Measurements from ENCODE around the gene NOS1AP. TPM values are rescaled to one million over a fixed set of nuclear protein-coding genes. Genes with fewer than 3 reads are reported as not detected.

NOS1AP gene
- total RNA-seq, 1 experiment from 2014 or later, result 0.98 TPM

DNA sequence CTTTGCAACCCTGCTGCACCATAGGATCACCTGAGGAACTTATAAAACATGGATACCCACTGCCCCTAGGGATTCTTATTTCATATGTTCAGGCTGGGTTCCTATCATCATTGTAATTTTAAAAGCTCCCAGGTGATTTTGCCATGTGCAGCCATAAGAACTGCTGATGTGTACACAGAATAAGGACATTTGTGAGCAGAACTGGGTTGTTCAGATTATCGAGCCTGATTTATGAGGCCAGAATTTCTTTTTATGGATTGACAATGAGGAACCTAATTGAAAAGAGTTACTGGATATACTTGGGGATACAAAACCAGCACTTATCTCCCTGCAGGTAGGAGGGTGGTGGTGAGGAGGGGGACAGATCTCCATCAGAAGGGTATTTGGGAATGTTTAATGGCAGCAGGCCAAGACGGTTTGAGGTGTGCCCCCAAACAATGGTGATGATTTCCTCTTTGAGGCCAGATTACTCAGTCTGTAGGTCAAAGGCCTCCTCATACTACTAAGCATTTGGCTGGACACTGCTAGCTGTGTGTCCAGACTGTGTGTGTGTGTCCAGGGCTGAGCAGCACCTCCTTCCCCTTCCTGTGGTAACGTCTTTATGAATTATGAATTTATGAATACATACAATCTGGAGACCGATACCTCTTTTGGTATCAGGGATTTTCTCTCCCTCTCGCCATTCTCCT is 18.9 kb downstream of the NOS1AP start:
- DNase-seq (ENCODE audit: low read depth), result peak; percentile 13

DNA sequence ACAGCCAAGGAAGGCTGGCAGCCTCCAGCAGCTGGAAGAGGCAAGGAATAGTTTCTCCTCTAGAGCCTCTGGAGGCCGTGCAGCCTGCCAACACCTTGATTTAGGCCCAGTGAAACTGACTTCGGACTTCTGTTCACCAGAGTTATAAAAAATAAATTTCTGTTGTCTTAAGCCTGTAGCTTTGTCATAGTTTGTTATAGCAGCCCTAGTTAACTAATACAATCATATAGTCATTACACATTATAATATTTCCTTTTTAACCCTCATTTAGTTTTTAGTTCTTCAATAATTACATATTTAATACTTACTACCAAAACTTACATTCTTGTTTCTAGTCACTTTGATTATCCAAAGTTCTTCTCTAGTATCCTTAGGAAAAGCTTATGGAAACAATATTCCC is 20.3 kb downstream of the NOS1AP start:
- DNase-seq (ENCODE audit: low read depth), result no peak

DNA sequence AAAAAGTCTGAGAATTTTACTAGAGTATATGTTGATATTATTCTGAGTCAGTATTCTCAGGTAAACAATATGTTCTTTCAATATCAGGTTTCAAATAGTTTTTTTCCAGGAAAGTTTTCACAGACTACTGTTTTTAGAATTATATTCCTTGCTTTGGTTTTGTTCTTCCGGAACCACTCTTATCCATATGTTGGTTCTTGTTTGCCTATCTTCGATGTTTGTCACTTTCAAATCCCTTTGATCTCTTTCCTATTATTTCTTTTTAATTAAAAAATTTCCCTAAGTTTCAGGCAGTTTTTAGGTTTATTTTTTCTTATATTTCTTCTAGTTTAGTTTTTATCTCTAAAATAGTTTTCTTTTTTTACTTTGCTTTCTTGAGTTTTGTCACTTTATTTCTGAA is 20.9 kb downstream of the NOS1AP start:
- DNase-seq (ENCODE audit: low read depth), result no peak

DNA sequence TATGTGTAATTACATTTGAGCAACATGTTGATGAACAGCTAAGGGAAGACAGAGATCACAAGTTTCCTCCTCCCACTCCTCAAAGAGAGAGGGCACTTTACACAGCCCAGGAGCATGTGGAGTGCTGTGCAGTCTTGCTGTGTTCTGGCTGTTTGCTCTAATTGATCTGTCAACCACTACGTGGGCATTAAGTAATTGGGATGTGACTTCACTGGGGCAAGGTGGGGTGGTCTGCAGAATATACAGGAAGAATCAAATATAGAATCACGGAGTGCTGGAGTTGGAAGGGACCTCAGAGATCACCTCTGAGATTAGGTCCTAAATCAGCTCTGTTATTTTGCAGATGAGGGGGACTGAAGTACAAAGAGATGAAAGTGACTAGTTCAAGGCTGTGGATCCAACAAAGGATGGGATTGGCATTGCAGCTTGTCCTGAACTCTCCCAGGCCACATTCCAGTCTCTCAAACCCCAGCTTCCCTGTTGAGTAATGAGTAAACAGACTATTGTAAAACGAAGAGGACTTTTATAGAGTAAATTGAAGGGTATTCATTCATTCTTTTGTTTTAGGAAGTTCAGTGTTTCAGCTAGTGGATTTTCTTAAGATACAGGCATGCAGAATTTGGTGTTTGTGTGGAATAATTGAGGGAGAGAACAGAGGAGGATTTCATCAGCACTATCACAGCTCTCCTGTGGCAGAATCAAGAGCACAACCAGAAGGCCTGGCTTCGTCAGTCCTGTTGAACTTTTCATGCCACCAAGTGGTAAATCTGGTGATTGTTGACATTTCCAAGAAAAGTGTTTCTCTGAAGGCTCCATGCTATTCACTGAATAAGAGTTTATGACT is 22.4 kb downstream of the NOS1AP start:
- peak; percentile 5 for DNase-seq (ENCODE audit: low read depth)

DNA sequence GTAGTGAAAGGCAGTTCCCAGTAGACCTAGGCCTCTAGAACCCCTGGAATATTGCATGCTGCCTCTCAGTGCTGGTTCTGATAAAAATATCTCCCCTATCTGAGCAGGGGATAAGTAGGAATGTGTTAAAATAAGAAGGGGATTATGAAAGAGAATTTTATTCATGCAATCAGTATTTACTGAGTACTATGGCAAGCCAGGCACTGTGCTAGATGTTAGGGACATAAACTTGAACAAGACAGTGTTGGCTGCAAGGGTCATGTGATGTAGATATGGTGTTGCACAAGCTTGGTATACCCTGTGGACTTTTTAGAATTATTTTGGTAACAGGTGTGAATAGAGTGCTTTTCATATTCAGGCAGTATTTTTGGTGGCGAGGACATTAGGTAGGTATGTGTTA is 23.6 kb downstream of the NOS1AP start:
- DNase-seq (ENCODE audit: low read depth), result no peak

DNA sequence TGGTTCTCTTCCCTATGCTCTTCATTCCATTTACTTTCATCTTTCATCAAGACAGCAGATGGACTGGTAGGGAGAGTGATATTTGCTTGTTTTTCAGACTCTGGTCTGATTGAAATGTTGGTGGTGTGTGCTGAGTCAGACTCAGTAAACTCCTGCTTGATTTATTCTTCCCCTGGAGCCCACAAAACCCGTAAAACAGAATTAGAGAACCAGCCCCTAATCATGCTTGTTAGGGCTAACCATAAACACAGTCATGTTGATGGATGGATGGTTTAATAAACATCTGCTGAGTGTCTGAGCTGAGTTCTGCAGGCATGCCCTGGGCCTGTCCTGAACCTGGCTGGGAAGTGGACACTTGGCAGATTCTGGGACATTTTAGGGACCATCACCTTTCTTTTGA is 24.8 kb downstream of the NOS1AP start:
- peak; percentile 64 for DNase-seq (ENCODE audit: low read depth)

DNA sequence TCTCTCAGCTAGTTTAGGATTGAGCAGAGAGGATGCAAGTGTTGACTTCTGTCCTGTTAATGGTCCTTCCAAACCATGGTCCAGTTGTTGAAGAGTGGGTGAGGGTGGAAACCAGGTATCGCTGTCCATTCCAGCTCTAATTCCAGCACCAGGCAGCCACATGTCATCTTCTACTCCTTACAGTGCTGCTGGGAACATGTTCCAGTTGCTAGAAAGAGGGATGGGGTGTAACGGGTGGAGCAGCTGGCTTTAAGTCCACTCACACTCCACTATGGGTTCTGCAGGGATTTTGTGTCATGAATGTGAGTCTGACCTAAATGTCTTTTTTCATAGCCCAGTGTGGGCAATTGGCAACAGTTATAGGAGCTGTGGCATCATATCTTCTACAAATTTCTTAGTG is 25.2 kb downstream of the NOS1AP start:
- DNase-seq (ENCODE audit: low read depth), result no peak

DNA sequence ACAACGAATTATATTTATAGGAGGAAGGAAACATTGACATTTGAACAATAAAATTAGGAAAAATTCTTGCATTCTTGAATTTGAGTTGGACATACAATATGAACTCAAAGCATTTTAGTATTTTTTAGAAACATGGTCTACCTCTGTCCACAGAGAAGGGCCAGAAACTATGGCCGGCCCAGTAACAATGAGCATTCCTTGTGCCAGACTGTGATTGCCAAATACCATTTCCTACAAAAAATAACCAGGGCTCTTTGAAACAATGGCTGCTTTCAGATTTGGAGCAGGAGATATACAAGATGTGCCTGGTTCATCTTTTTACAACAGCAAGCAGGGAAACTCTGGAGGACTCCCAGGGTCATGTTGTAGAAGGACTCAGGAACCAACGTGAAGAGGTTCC is 38.4 kb downstream of the NOS1AP start:
- no peak for DNase-seq (ENCODE audit: low read depth)

DNA sequence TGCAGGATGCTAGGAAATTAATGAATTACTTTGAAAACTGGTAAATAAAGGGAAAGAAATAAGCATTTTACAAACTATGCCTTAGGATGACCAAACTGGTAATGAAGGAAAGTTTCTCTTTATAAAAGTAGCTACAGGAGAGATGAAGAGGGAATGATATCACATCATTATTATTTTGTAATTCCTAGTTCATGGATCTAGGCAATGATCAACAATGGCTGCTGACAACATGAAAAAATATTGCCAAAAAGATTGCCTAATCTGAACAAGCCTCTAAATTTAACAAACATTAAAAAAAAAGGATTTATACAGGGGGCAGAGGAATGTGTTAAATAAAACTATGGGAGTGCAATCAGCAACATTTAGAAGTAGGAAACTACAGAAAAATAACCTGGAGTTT is 38.9 kb downstream of the NOS1AP start:
- DNase-seq (ENCODE audit: low read depth), result no peak

DNA sequence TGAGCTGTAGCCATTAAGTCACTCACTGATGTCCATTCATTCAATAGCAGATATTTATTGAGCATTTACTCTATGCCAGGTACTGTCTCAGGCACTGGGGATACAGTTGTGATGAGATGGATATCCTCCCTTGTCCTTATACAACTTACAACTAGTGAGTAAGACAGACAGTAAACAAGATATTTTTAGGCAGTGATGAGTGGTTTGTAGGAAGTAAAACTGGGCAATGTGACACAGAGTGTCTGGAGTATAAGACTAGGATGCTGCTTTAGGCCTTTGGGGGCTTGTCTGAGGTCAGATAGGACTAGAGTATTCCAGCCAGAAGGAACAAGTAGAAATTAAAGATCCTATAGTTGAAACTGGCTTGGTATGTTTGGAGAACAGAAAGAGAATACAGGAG is 41.4 kb downstream of the NOS1AP start:
- no peak for DNase-seq (ENCODE audit: low read depth)

DNA sequence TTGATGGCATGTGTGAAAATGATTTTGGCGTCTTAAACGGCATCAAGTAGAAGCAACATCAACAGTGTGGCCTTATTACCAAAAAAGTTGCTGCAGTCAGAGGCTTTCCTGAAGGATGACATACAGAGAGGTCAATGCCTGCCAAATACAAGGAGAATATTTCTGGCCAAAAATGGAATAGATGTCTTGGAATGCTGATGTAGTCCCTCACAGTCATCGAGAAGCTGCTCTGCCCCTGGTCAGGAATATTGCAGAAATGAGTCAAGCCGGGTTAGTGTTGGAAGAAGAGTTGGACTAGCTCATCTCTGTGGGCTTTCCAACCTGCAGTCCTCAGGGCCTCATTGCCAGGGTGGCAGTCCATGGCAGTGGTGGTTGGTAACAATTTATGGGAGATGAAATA is 42.1 kb downstream of the NOS1AP start:
- DNase-seq (ENCODE audit: low read depth), result no peak

DNA sequence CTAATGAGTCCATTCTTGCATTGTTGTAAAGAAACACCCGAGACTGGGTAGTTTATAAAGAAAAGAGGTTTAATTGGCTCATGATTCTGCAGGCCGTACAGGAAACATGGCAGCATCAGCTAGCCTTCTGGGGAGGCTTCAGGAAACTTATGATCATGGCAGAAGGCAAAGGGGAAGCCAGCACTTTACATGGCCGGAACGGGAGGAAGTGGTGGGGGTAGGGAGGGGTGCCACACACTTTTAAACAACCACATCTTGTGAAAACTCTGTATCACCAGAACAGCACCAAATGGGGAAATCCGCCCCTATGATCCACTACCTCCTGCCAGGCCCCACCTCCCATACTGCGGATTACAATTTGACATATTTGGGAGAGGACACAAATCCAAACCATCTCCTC is 43.9 kb downstream of the NOS1AP start:
- no peak for DNase-seq (ENCODE audit: low read depth)

DNA sequence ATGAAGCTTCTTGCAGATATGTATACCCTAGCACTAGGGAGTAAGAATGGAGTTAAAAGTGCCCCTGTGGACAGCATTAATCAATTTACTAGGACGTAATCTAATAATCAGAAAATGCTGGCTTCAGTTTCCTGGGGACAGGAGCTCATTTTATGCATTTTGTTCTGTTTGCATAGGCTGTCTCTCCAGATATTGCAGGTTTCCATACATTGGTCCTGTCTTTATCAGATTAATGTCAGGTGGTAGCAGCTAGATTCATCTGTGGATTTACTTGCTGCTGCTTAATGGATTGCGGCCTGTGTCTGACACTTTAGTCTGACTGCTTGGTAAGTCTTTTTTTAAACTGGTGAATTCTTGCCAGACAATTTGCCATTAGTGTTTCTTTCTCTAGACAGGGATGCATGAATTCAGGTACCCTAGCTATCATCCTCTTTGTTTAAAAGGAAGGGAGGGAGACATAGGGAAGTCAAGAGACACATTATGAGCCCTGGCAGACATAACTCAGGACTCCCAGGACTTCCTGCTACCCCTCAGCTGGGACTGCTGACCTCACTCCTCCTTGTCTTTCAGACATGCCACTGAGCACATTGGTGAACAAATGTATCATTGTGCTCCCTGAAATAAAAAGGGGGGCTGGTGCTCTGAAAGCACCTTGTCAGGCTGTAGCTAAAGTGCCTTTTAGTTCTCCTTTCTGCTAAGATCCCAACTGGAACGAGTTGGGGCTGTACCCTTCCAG is 47.7 kb downstream of the NOS1AP start:
- no peak for DNase-seq (ENCODE audit: low read depth)

DNA sequence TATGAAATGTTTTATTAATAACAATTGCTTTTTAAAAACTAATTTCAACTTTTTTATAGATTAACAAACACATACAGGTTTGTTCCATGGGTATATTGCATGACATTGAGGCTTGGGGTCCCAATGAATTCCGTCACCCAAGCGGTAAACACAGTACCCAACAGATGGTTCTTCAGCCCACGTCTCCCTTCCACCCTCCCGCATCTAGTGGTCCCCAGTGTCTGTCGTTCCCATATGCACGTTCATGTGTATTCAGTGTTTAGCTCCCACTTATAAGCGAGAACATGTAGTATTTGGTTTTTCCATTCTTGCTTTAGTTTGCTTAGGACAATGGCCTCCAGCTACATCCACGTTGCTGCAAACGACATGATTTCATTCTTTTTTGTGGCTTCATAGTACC is 48.6 kb downstream of the NOS1AP start:
- no peak for DNase-seq (ENCODE audit: low read depth)

DNA sequence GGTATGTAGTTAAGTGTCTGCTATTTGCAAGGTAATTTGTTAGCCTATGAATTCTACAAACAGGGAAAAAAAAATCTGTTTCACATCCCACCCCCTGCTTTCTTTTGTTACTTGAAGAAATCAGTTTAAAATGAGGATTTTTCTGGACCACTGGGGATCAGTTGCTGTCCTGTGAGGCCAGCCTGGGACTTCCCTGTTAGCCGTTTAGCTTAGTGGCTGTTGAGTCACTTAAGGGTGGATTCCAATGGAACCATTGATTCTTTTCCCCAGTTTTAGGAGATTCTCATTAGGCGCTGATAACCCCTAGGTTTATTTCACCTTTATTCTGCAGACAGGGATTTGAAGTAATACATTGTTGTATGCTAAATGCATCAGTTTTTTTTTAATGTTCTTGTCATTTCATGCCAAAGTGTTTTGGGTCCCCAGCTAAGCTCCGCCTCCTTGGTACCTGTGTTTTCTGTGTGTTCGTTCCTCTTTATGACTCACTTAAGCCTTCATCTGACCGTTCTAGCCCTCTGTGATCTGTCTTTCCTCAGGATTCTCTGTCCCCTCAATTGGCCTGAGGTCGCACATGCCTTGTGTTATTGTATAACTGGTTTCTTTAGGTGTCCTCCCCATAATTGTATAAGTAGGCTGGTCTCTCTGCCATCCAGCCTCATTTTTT is 59.3 kb downstream of the NOS1AP start:
- no peak for DNase-seq (ENCODE audit: low read depth)

DNA sequence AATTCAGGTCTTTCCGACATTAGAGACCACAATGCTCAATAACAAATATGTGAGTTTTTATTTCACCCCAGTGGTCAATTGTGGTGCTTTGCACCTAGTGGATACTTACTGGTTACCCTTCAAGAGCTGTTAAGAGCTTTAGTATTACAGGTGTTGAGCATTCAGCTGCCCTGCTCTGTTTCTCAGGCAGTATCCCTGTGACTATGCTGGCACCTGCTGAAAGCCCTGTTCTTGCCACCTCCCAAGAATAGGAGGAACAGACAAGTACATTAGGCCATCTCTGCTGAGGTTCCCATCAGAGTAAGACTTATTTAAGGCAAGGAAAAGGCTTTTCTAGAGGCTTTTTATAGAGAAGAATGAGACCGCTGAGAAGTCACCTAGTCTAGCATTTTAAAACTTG is 60.8 kb downstream of the NOS1AP start:
- no peak for DNase-seq (ENCODE audit: low read depth)

DNA sequence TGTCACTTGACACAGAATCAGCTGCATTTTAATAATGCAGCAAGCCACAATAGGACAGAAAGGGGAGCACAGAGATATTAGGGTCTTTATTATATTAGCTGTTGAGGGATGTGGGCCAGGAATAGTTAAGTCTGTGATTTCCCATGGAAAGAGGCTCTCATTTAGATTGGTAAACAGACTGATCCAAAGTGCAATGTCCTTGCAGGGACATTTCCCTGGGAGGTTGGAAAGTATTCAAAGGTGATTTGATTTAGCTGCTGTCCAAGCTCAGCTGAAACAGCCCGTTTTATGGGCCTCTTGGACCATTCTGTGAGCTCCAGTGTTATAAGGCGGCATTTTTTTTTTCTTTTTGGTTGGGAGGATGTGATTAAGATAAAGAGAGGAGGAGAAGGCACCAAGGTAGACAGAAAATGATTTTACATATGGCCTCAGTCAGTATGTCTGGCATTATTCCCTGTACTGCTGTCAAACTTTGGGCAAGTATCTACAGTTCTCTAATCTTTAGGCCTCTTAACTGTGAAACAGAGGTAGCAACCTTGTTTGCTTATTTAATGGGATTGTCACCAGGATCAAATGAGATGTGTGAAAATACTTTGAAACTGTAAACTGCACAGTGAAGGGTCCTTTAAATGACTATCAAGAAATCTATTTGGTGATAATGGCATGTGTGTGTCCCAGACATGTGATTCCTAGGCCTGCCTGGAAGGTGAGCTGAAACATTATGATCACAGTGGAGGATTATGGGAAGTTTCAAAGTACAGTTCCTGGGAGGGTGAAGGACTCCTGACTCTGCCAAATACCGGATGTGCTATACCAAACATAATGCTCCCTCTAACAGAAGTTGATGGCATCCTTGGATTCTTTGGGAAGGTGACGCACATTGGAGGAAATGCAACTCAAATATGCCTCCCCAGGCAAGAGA is 62.2 kb downstream of the NOS1AP start:
- no peak for DNase-seq (ENCODE audit: low read depth)

DNA sequence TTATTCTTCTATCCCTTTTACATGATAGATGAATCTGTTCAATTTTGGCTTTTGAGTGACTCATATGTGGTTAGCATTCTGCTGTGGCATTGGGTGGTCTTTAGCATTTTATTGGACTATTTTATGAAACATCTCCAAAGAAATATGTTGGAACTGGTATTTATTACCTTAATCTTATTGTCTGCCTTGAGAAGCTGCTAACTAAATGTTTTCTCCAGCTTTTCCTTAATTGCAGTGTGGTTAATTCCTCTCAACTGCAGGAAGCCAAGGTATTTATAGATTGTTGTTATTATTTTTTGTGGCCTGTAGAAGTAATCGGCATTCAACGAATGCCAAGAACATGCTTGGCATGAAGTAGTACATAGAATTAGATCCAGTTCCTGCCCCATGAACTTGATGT is 64.1 kb downstream of the NOS1AP start:
- peak; percentile 16 for DNase-seq (ENCODE audit: low read depth)

DNA sequence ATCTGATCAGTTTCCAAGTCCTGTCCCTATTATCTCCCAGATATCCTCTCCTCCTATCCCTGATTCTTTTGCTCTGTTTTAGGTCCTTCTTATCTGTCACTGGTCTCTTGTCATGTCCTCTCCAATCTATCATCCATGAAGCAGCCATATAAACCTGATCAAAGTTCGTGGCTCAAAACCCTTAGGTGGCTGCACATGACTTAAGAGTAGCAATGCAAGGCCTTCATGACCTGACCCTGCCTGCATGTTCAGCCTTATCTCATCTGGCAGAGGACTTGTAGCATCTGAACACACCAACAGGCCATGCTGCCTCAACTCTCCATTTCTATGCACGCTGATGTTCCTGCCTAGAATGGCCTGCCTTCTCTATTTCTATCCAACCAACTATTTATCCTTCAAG is 65.2 kb downstream of the NOS1AP start:
- DNase-seq (ENCODE audit: low read depth), result no peak

DNA sequence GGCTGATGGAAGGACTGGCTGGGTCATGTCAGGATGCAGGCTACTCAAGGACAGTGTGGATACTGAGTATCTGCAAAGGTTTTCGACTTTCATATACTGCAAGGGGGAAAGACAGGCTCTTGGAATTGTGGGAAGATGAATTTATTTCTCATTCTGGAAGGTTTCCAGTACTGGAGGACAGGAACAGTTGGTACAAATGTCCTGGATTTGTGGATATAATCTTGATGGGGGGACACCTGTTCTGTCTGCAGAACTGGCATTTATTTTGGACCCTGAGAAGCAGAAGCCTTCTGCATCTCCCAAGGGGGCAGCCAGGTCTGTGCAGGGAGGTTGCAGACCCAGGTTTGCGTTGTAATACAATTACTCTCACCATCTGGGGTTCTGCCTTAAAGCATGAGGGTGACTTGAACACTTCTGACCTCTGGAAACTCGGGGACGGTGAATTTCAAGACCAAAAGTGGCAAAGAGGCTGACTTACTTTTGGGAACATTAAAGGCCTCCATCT is 65.8 kb downstream of the NOS1AP start:
- no peak for DNase-seq (ENCODE audit: low read depth)

DNA sequence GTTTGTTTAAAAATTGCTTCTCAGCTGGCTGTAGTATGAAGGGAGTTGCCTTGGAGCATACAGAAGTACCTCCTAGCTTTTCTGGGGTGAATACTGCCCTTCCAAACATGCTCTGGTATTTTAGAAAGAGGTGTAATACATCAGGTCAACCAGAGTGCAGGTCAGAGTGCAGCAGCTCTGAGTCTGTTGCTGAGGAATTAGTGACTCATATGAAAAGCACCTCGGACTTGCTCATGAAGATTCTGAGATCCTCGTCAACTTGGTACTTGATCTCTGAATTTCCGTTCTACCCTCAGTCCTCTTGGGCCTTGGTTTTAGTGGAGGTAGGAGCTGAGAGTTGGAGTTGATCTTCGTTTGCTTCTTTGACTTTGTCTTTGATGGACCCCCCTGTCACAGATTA is 67.3 kb downstream of the NOS1AP start:
- peak; percentile 84 for DNase-seq (ENCODE audit: low read depth)

Measured in LHCN-M2 (cell line).